Stomach (tissue), 4 donors: ENCODE results near the gene NOXO1.
"Not testable (repeated sequence)": the region's sequence is repeated elsewhere in the genome, so short reads cannot be mapped to it uniquely, and the experiment has no call there.

Experiments used
- CTCF ChIP-seq, 7 experiments: fragments of 450-650 bp in 4 of 7; fragments of 200-600 bp in 3 of 7; sonication (generic) in 3 of 7; IDR thresholded peaks; one replicate each; pipeline ENCODE4 v1.5.1; 2016 to 2019; ENCODE audit warnings: antibody characterized with exemption in 7 of 7, control low read depth in 2 of 7, mild to moderate bottlenecking in 1 of 7
- EP300 ChIP-seq: sonication (generic); formaldehyde crosslinking; IDR thresholded peaks from one replicate; pipeline ENCODE4 v1.6.1; 2017; ENCODE audit warnings: antibody characterized with exemption
- POLR2A ChIP-seq, 4 donors: fragments of 450-650 bp; IDR thresholded peaks; one replicate each; pipeline ENCODE4 v1.6.1; 2016; ENCODE audit warnings: antibody characterized with exemption in 4 of 4, control low read depth in 2 of 4, mild to moderate bottlenecking in 1 of 4, moderate library complexity in 1 of 4
- POLR2AphosphoS5 ChIP-seq, 3 donors: sonication (generic); formaldehyde crosslinking; IDR thresholded peaks; one replicate each; pipeline ENCODE4 v1.6.1; 2016; ENCODE audit warnings: antibody characterized with exemption in 3 of 3

GRCh38 chr16:1962161-1963153, 18.8 kb downstream of the NOXO1 start:
- TF ChIP-seq CTCF (IDR thresholded peaks at IDR 0.05); POLR2AphosphoS5 (IDR thresholded peaks at IDR 0.05); POLR2A (IDR thresholded peaks at IDR 0.05); EP300: not testable (repeated sequence)
